Raji (cell line): ENCODE measurements around the gene GNAT3.

Source experiments
- POLR2A ChIP-seq: IDR thresholded peaks from 2 replicates; pipeline ENCODE4 v1.6.1; 2011; ENCODE audit warnings: low read depth, low read length, control low read depth; ENCODE audit not compliant: insufficient read depth

Gene GNAT3

DNA sequence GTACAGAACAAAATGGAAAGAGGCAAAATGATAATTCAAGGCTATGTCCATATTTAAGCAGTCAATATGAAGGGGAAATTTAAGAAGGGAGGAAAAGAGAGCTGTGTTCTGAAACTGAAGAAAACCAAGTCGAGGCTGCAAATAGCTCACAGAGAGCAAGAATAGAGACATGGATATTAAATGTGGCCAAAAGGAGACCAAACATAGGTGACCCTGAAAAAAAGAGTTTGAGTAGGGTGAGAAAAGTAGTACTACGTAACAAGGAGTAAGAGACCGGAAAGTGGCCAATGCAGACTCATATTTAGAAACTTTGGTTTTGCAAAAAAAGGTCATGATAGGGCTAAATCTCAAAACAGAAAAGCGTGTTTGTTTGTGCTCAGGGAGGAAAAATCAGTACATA lies 84.6 kb downstream of the GNAT3 start:
- TF ChIP-seq POLR2A: no peak

DNA sequence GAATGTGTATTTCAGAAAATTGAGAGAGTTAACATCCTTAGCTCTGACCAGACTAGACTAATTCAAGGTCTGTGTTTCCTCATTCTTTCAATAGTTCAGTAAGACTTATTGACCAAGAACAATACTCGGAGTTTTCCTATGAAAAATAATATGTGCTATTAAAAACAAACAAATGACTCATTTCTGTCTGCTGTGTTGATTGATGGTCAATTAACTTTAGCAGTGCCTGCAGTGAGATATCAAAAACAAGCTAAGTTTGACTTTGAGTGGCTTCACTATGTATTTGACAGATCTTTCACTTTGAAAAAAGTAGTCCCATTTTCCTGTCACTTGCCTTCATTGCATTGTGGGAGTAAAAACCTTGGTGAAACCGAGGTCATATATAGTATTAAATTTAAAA lies 91.0 kb downstream of the GNAT3 start:
- no peak for TF ChIP-seq POLR2A

DNA sequence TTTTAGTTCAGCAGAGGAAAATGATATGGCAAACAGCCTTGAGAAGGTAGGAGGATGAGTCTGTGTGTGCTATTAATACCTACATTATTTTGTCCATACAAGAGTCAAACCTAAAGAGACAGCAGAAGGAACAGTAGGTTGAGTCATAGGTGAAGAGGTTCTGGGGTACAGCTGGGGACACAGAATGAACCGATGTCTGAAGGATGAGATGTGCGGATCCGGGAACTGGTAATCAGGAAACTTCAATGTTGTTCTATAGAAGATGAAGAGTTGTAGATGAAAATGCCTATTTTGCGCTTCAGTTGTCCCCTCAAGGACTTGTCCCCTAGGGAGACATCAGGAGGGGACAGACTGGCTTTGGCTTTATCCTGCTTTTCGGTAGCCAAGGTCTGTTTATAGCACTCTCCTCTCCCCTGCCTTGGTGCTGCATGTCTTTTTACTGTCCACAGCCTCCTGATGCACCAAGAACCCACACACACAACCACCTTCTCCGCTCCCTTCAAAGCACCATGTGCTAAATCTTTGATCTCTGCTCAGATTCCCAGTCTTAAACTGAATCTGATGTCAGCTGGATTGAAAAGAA lies 94.6 kb downstream of the GNAT3 start:
- no peak for TF ChIP-seq POLR2A

- TF ChIP-seq POLR2A: no peak
These were observed 96.3 kb downstream of the GNAT3 start for GRCh38 chr7:80415522-80415921.

- TF ChIP-seq POLR2A: no peak
These were observed 96.8 kb downstream of the GNAT3 start for GRCh38 chr7:80415114-80415513.

DNA sequence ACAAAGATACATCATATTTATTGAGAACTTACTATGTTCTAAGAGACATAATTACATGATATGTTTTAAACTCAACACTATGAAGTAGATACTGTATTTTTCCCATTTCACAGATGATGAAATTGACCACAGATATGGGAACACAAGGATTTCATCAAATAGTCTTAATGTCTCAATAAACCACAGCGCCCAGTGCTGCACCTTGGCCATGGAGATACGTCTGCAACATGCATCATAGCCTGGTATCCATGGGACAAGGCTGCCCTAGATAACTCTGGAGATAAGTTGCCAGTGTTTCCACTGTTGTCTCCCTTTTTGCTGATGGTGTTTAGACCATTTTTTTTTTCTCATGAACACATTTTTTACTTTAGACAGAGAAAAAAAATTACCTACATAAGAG lies 97.5 kb downstream of the GNAT3 start:
- TF ChIP-seq POLR2A: no peak

- no peak for TF ChIP-seq POLR2A
These were observed 98.4 kb downstream of the GNAT3 start for GRCh38 chr7:80413383-80413945.

GRCh38 chr7:80412842-80413241 lies 99.0 kb downstream of the GNAT3 start:
- no peak for TF ChIP-seq POLR2A

DNA sequence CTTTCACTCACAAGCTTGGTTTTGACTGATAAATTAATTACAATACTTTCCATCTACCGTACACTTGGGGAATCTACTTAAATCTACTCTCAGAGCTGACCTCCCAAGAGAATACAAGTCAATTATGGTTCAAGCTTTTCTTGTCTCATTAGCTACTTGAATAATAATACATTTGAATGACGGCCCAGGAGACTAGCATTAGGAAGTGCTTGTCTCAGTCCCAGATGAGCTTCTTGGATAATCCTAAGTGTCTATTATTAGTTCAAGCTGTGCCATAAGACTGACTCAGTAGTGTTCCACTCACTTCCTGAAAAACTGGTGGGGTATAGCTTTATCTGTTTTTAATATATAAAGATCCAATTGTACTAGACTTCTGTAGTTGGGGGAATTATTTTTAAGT lies 100.2 kb downstream of the GNAT3 start:
- no peak for TF ChIP-seq POLR2A

DNA sequence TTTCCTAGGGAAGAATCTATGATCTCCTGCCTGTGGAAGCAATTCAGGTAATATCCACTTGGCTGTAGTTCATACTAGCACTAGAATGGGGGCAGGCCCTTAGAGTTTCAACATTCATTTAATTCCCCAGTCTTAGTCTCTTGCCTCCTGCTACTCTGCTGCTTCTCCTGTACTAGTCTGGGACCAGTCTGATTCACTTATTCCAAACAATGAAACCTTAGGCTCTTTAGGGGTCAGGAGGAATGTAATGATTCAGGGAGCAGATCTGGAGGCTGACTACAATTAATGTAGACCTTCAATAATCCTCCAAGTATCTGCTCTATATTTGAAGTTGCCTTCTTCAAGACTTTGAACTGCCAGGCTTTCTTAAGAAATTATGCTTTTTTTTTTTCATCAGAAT lies 101.8 kb downstream of the GNAT3 start:
- no peak for TF ChIP-seq POLR2A
